NCI-H1417 (cell line): ENCODE data around the gene NKX2-4.
"Not testable (repeated sequence)": the region's sequence is repeated elsewhere in the genome, so short reads cannot be mapped to it uniquely, and the experiment has no call there.

ENCODE experiments used
- DNase-seq, 3 experiments: peaks; one replicate each; lab custom pipeline; 2025; lab: John Stamatoyannopoulos, UW

Gene NKX2-4

DNA sequence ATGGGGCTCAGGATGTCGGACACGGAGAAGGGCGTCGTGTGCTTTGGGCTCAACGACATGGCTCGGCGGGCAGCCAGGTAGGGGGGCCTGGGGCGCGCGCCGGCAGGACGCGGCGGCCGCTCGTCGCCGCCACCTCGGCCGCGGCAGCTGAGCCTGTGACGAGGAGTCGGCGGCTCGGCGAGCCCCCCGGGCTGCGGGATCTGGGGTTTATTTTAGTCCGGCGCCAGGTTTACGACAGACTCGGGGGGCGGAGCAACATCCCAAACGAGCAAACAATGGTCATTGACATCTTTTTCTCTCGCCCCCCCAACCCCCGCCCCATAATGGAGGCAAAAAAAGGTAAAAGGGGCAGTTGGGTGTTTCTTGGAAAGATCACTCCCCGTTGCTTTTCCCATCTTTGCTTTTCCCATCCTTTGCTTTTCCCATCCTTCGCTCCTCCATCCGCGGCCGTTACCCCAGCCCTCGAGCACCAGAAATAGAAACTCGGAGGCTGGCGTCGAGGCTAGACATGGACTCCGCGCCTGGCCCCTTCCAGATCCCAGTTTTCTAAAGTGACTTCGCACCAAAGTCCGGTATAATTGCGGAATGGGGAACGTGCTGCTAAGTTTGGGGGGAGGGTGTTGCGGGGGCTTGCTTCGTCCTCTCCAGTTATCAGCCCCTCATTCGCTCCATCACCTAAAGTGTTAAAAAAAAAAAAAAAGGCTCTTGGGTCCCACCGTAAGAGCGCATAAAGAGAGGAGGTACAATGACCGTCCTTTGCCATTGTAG lies at the start of gene NKX2-4:
Gene NKX2-4 (minus strand): TSS at position 186 of the 768 bp plus-strand sequence. CDS start 127 bp downstream, at position 59.
- peak in 1 of 3 experiments; percentile 62 for DNase-seq

GRCh38 chr20:21437816-21438215 lies 40.5 kb upstream of the NKX2-4 start:
- no peak for DNase-seq

- DNase-seq, result no peak
These were observed 39.9 kb upstream of the NKX2-4 start for GRCh38 chr20:21437248-21437647.

GRCh38 chr20:21436205-21436604 lies 38.9 kb upstream of the NKX2-4 start:
- DNase-seq, result no peak

GRCh38 chr20:21435576-21435975 lies 38.2 kb upstream of the NKX2-4 start:
- DNase-seq, result peak in 1 of 3 experiments; percentile 13

DNA sequence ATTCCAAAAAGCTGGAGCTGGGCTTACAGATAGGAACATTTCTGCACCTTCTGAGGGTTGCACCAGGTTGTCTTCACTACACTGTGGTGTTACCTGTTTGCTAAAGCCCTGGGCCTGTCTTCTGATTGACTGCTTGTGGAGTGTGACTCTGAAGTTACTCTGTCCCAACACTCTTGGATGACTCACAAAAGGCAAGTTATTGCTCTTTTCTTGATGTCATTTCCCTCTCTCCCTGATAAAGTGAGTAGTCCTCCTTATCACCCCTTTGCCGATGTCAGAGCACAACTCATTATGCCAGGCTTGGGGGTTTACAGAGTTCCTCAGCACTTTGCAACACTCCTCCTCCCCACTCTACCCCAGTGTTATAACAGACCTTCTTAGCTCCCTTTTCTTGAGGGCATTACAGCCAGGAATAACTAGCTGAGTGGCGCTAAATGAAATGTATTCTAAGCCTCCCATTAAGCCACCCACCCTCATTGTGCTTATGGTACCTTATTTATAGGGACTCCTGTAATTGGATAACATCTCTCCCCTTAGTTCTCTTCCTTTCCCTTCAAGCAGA lies 36.1 kb upstream of the NKX2-4 start:
- no peak for DNase-seq

- no peak for DNase-seq
These were observed 35.6 kb upstream of the NKX2-4 start for GRCh38 chr20:21432911-21433310.

GRCh38 chr20:21430020-21430419 lies 32.7 kb upstream of the NKX2-4 start:
- no peak for DNase-seq

DNA sequence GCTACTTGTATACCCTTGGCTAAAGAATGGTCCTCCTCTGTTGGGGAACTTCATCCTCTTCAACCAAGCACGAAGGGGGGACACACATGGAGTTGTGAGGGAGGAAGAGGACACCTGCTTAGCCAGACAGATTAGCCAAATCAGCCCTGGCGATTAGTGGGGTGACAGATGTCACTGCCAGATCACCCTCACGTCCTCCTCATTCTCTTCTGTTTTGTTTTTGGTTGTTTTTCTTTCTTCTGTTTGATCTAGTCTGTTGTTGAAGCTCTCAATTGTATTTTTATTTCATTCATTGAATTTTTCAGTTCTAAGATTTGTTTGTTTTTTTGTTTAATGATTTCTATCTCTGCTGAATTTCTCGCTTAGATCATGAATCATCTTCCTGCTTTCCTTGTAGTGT lies 27.5 kb upstream of the NKX2-4 start:
- no peak for DNase-seq

- not testable (repeated sequence) for DNase-seq
These were observed 26.4 kb upstream of the NKX2-4 start for GRCh38 chr20:21423712-21424111.

GRCh38 chr20:21421601-21422236 lies 24.4 kb upstream of the NKX2-4 start:
- DNase-seq, result no peak

GRCh38 chr20:21419147-21419546 lies 21.8 kb upstream of the NKX2-4 start:
- not testable (repeated sequence) for DNase-seq

DNA sequence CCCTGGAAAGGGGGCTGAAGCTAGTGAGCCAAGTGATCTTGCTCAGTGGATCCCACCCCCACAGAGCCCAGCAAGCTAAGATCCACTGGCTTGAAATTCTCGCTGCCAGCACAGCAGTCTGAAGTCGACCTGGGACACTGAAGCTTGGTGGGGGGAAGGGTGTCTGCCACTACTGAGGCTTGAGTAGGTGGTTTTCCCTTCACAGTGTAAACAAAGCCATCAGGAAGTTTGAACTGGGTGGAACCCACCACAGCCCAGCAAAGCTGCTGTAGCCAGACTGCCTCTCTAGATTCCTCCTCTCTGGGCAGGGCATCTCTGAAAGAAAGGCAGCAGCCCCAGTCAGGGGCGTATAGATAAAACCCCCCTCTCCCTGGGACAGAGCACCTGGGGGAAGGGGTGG lies 16.7 kb upstream of the NKX2-4 start:
- DNase-seq, result not testable (repeated sequence)

DNA sequence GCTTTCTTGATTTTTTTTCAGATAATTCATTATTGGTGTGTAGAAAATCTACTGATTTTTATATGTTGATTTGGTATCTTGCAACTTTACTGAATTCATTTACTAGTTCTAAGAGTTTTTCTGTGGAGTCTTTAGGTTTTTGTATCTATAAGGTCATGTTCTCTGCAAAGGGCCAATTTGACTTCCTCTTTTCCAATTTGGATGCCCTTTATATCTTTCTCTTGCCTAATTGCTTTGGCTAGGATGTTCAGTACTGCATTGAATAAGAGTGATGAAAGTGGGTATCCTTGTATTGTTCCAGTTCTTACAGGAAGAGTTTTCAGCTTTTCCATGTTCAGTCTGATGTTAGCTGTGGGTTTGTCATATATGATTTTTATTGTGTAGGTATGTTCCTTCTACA lies 14.4 kb upstream of the NKX2-4 start:
- no peak for DNase-seq

- no peak for DNase-seq
These were observed 1.7 kb upstream of the NKX2-4 start for GRCh38 chr20:21399005-21399475.

GRCh38 chr20:21398109-21399004 lies 1.0 kb upstream of the NKX2-4 start:
- no peak for DNase-seq

DNA sequence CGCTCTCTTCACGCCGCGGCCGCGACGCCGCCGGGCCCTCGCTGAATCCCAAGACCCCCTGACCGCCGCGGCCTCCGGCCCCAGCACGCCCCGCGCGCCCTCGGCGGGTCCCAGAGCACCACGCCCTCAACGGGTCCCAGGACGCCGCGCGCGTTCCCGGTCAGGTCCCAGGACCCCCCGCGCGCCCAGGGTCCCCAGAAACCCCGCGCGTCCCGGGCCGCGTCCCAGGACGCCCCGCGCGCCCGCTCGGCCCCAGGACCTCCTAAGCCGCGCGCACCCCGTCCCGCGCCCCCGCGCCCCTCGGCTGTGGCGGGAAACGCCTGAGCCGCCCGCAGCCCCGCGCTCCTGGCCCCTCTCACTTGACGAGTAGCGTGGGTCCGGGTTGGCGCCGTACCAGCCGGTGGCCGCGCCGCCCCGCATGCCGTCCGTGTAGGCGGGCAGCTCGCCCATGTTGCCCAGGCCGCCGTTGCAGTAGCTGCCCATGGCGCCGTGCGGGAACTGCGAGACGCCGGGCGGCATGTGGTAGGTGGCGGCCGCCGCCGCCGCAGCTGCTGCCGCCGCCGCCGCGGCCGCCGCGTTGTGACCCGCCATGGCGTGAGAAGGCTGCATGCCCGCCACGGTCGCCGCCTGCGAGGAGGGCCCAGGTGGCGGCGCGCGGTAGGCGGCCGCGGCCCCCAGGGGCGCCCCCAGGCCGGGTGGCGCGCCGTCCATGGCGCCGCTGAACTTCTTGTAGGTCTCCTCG lies 556 bp downstream of the NKX2-4 start:
- peak; percentile 5 to 62 (median 56) for DNase-seq

GRCh38 chr20:21395666-21396598 lies 1.4 kb downstream of the NKX2-4 start:
- DNase-seq, result no peak

DNA sequence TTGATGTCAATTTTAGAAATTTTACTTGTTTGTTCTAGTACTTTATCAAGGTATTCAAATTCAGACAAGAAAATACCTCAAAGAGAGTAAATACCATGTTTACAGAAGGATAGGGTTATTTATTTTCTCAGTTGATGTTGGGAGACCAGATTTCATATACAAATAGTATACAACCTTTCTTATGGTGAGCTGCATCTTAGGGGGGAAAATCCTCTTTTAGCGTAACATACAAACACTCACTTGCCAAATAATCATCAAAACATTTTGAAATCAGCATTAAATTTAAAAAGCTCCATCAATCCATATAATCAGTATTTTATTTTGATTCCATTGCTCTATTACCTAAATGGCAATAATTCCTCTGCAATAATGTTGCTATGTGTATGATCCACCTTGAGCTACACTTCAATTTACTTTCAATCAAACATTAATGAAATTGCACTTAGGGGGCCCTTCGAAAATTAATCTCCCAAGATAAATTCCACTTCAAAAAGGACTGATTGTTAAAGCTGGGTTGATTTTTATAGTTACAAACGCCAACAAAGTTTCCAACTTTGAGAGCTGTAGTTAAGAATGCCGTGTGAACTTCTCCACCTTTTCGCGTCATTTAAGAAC lies 2.2 kb downstream of the NKX2-4 start:
- no peak for DNase-seq

DNA sequence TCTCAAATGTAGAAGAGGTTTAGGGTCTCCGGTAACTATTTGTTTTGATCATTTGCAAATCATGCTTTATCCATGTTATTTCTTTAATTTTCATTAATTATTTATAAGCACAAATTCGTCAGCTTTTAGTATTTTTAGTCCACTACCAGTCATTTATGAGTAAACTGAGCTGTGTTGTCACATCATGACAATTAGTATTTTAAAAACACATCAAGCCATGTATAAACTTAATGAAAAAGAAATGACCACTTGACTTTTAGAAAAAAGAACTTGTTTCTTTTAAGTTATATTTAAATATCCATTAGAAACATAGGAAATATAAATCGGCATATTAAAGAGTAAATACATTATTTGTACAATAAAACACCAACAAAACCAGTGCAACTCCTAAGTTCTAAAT lies 2.8 kb downstream of the NKX2-4 start:
- DNase-seq, result no peak
